Brain pericyte (primary cell): ENCODE results near the gene ZNF648.
"Not testable (repeated sequence)": the region's sequence is repeated elsewhere in the genome, so short reads cannot be mapped to it uniquely, and the experiment has no call there.

Experiments
- DNase-seq: peaks from one replicate; pipeline ENCODE4 v3.0.0-alpha.2; 2012; ENCODE audit warnings: low read depth, low spot score

The ZNF648 gene

GRCh38 chr1:182029002-182029378 is 32.5 kb downstream of the ZNF648 start:
- DNase-seq: no peak

- no peak for DNase-seq
Observed at GRCh38 chr1:182015360-182015759, 46.2 kb downstream of the ZNF648 start.

- DNase-seq: not testable (repeated sequence)
Observed at GRCh38 chr1:182010800-182011370, 50.6 kb downstream of the ZNF648 start.

GRCh38 chr1:182005398-182005797 is 56.1 kb downstream of the ZNF648 start:
- not testable (repeated sequence) for DNase-seq

- DNase-seq: no peak
Observed at GRCh38 chr1:182004601-182005000, 56.9 kb downstream of the ZNF648 start.
